ENCODE results near the gene ARHGAP35.

The ARHGAP35 gene

GRCh38 chr19:46886546-46887239, 25.9 kb downstream of the ARHGAP35 start:
- in situ Hi-C loops (cut with HindIII; ENCODE audit: low pct_unique_long_range_greater_than_20kb, low sequenced_read_pairs) = no loop called here
- TF ChIP-seq JUND (IDR thresholded peaks at IDR 0.05; ENCODE audit: low read depth) = no peak
- no peak for DNase-seq (ENCODE audit: low read depth in 1 of 2, low spot score in 1 of 2)

DNA sequence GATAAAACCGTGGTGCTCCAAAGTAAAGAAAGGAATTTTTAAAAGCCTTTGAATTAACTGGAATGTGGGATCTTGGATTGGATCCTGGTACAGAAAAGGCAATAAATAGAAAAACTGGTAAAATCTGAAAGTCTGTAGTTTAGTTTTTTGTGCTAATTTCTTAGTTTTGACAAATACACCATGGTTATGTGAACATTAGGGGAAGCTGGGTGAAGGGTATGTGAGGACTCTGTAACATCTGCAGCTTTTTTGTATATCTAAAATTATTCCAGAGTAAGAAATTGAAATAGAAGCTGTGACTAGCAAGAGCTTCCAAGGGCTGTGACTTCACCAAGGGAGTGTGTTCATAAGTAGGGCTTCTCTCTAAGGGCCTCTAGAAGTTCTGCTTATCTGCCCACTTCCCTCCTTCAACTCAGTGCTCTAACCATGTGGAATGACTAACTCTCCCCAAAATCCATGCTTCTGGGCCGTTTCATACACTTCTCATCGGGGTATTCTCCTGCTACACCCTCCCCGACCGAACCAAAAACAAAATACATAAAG, 26.5 kb downstream of the ARHGAP35 start:
- TF ChIP-seq JUND (IDR thresholded peaks at IDR 0.05; ENCODE audit: low read depth) = no peak
- DNase-seq (ENCODE audit: low read depth in 1 of 2, low spot score in 1 of 2) = no peak
- in situ Hi-C loops (cut with HindIII; ENCODE audit: low pct_unique_long_range_greater_than_20kb, low sequenced_read_pairs) = no loop called here

GRCh38 chr19:46890423-46891170, 29.8 kb downstream of the ARHGAP35 start:
- in situ Hi-C loops (cut with HindIII; ENCODE audit: low pct_unique_long_range_greater_than_20kb, low sequenced_read_pairs) = no loop called here
- peak; percentile 95 for TF ChIP-seq JUND (IDR thresholded peaks at IDR 0.05; ENCODE audit: low read depth)
- peak in 1 of 2 experiments; percentile 90 for DNase-seq (ENCODE audit: low read depth in 1 of 2, low spot score in 1 of 2)

DNA sequence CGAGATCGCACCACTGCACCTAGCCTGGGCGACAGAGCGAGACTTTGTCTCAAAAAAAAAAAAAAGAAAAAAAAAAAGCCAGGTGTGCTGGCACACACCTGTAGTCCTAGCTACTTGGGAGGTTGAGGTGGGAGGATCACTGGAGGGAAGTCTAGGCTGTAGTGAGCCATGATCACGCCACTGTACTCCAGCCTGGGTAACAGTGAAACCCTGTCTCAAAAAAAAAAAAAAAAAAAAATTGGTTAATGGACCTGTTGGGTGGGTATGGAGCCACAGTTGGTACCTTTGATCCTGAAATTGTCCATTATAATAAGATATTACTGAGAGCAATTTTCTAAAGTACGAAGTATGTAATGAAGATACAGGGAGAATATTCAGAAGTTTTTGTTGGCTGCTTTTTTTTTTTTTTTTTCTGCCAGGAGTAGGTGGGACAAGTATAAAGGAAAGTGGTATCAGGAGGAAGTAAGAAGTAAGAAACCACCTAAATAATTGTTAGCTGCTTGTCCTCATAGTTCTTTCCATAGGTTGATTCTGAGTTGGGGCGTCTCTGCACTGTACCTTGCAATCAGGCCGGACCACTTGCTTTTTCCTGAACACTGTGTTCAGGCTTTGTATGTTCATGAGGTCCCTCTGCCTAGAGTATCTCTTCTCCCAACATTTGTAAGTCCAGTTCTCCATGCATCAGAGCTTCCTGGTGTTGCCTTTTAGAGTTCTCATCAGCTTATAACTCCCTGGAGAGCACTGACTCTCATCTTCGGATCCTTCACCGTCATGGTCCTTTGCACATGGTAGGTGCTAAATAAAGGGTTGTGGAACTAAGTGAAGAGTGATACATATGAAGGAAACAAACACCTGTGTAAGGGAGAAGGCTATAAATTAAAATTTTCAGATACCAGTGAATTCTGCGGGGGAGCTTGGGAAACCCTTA, 31.7 kb downstream of the ARHGAP35 start:
- TF ChIP-seq JUND (IDR thresholded peaks at IDR 0.05; ENCODE audit: low read depth) = no peak
- DNase-seq (ENCODE audit: low read depth in 1 of 2, low spot score in 1 of 2) = no peak
- in situ Hi-C loops (cut with HindIII; ENCODE audit: low pct_unique_long_range_greater_than_20kb, low sequenced_read_pairs) = no loop called here

- DNase-seq (ENCODE audit: low read depth in 1 of 2, low spot score in 1 of 2) = no peak
- in situ Hi-C loops (cut with HindIII; ENCODE audit: low pct_unique_long_range_greater_than_20kb, low sequenced_read_pairs) = no loop called here
- TF ChIP-seq JUND (IDR thresholded peaks at IDR 0.05; ENCODE audit: low read depth) = no peak
Observed at GRCh38 chr19:46896076-46896794, 35.4 kb downstream of the ARHGAP35 start.

GRCh38 chr19:46898731-46899130, 37.9 kb downstream of the ARHGAP35 start:
- TF ChIP-seq JUND (IDR thresholded peaks at IDR 0.05; ENCODE audit: low read depth) = no peak
- no peak for DNase-seq (ENCODE audit: low read depth in 1 of 2, low spot score in 1 of 2)
- in situ Hi-C loops (cut with HindIII; ENCODE audit: low pct_unique_long_range_greater_than_20kb, low sequenced_read_pairs) = no loop called here

DNA sequence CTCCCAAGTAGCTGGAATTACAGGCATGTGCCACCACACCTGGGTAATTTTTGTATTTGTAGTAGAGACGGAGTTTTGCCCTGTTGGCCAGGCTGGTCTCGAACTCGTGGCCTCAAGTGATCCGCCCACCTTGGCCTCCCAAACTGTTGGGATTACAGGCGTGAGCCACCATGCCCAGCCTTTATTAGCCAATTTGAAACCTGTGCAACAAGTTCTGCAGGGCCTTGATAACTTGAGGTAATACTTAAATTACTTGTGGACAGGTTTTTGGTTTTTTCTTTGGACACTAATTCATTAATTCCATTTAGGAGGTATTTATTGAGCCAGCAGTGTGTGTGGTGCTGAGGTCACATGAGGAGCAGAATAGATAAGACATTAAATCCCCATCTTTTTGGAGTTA, 39.5 kb downstream of the ARHGAP35 start:
- peak in 1 of 2 experiments; percentile 54 for DNase-seq (ENCODE audit: low read depth in 1 of 2, low spot score in 1 of 2)
- in situ Hi-C loops (cut with HindIII; ENCODE audit: low pct_unique_long_range_greater_than_20kb, low sequenced_read_pairs) = no loop called here
- TF ChIP-seq JUND (IDR thresholded peaks at IDR 0.05; ENCODE audit: low read depth) = no peak

DNA sequence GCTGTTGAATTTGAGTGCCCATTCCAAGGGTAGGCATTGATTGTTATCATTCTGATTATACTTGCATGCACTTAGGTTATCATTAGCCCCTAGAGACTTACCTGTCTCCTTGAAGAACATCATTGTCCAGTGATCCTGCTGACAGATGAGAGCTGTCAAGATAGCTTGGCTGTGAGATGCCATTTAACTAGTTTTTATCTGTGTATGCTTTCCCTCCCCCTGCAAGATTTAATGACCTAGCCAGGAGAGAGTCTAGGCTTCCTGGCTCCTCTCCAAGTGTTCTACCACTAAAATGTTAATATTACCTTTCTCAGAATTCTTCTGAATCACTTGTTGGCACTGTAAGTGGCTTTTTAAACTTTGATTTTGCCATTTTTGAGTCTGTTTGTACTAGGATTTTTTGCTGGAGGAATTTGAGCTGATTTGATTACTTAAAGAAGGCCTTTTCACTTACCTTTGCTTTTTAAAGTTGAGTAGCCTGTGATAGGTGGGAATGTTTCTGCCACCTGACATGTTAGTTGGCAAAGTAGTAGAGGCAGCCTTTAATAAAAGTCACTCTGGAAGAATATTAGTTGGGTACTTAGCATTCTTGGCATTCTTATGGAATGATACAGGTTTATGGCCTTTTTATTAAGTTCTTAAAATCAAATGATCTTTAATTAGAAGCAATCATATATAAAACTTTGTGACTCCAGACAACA, 41.1 kb downstream of the ARHGAP35 start:
- in situ Hi-C loops (cut with HindIII; ENCODE audit: low pct_unique_long_range_greater_than_20kb, low sequenced_read_pairs) = no loop called here
- no peak for DNase-seq (ENCODE audit: low read depth in 1 of 2, low spot score in 1 of 2)
- peak; percentile 64; the same call in 1 of the 2 replicates for TF ChIP-seq JUND (IDR thresholded peaks at IDR 0.05; ENCODE audit: low read depth)

- TF ChIP-seq JUND (IDR thresholded peaks at IDR 0.05; ENCODE audit: low read depth) = no peak
- DNase-seq (ENCODE audit: low read depth in 1 of 2, low spot score in 1 of 2) = peak; percentile 23 to 92
- in situ Hi-C loops (cut with HindIII; ENCODE audit: low pct_unique_long_range_greater_than_20kb, low sequenced_read_pairs) = no loop called here
Observed at GRCh38 chr19:46902402-46902766, 41.6 kb downstream of the ARHGAP35 start.

GRCh38 chr19:46903458-46903857, 42.7 kb downstream of the ARHGAP35 start:
- peak in 1 of 2 experiments; percentile 65 for DNase-seq (ENCODE audit: low read depth in 1 of 2, low spot score in 1 of 2)

More at GRCh38 chr19:46903458-46903857, 42.7 kb downstream of the ARHGAP35 start:
- peak; percentile 72; the same call in 1 of the 2 replicates for TF ChIP-seq JUND (IDR thresholded peaks at IDR 0.05; ENCODE audit: low read depth)
- in situ Hi-C loops (cut with HindIII; ENCODE audit: low pct_unique_long_range_greater_than_20kb, low sequenced_read_pairs) = no loop called here

Measured in T47D (cell line).